Measurements from ENCODE around the gene CLDN20.
"Not testable (repeated sequence)": the region's sequence is repeated elsewhere in the genome, so short reads cannot be mapped to it uniquely, and the experiment has no call there.

Gene CLDN20

DNA sequence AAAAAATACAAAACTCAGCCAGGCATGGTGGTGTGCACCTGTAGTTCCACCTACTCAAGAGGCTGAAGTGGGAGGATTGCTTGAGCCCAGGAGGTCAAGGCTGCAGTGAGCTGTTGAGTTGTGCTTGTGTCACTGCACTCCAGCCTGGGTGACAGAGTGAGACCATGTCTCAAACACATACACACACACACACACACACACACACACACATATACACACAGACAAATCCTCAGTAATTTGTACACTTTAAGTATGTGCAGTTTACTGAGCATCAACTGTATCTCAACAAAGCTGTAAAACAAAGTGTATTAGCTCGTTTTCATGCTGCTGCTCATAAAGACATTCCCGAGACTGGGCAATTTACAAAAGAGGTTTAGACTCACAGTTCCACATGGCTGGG is 43.1 kb downstream of the CLDN20 start:
- DNase-seq (ENCODE audit: low spot score in 2 of 2) (no peak), ATAC-seq (peak; percentile 63)
- Mint-ChIP-seq H3K36me3 (peaks cover 95% of the 10 kb centered on the region), H3K4me3 (no peak overlapping the region), H3K9me3 (no peaks in the 10 kb centered on the region), H3K27ac (no peak overlapping the region), H3K4me1 (peaks cover 18% of the 10 kb centered on the region)

DNA sequence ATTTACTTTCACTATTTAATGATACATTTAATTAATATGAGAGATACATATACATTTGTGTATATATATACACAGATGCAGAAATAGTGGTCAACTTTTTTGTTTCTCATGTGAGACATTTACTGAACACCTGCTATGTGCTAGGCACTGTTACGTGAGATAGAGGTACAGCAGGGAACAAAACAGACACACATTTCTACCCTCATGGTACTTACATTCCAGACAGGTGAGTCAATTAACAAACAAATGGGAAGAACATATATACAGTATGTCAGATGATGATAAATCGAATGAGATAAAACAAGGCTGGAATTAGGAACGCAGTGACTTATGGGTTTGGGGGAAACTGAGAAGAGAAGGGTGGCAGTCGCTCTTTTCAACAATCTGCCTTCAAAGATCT is 45.3 kb downstream of the CLDN20 start:
- Mint-ChIP-seq H3K4me3 (no peak overlapping the region), H3K4me1 (peaks cover 22% of the 10 kb centered on the region), H3K36me3 (peaks cover 86% of the 10 kb centered on the region), H3K9me3 (no peaks in the 10 kb centered on the region), H3K27ac (no peak overlapping the region)
- no peak for DNase-seq (ENCODE audit: low spot score in 2 of 2)
- ATAC-seq: no peak

- ATAC-seq: no peak
- peak overlapping the region; percentile 16 for H3K27ac Mint-ChIP-seq
- H3K9me3 Mint-ChIP-seq: no peaks in the 10 kb centered on the region
- H3K4me1 Mint-ChIP-seq: peaks cover 27% of the 10 kb centered on the region
- DNase-seq (ENCODE audit: low spot score in 2 of 2): no peak
- no peak overlapping the region for H3K4me3 Mint-ChIP-seq
- peaks cover 86% of the 10 kb centered on the region for H3K36me3 Mint-ChIP-seq
Measured at GRCh38 chr6:155310596-155310995, 46.8 kb downstream of the CLDN20 start.

DNA sequence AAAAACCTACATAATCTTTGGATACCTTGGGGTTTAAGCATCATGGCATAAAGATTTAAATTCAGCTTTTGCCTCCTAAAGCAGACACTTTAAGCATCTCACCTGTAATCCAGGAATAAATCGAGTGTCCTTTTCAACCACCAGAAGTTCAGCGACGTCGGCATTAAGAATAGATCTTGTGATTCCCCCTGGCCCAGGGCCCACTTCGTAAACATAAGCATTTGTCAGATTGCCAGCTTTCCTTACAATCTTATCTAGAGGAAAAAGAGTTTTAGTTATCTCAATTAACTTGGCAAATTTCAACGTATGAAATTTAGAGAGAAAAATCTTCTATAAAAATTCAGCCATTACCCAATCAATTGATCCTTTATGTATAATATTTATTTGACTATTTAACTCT is 47.3 kb downstream of the CLDN20 start:
- Mint-ChIP-seq H3K4me3 (no peak overlapping the region), H3K27ac (no peak overlapping the region), H3K4me1 (peaks cover 27% of the 10 kb centered on the region), H3K9me3 (no peaks in the 10 kb centered on the region), H3K36me3 (peaks cover 81% of the 10 kb centered on the region)
- ATAC-seq: no peak
- DNase-seq (ENCODE audit: low spot score in 2 of 2): no peak

DNA sequence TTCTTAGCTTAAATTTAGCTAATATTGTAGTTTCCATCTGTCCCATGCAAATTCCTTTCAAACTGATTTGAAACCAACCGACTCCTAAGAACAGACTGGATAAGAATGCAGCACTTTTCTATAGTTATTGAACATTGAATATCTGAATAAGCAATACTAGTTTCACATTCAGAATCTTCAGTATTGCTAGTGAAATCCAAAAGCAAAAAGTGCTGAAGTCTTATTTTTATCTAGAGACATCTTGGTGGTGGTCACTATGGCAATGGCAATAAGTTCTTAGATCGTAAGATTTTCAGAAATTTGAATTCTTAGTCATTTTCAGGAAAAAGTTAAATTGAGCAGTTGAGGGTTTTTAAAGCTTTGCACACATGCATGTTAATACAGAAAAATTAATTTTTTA is 47.8 kb downstream of the CLDN20 start:
- Mint-ChIP-seq H3K9me3 (no peaks in the 10 kb centered on the region), H3K27ac (no peak overlapping the region), H3K4me1 (peaks cover 27% of the 10 kb centered on the region), H3K36me3 (peaks cover 76% of the 10 kb centered on the region), H3K4me3 (no peak overlapping the region)
- DNase-seq (ENCODE audit: low spot score in 2 of 2): no peak
- ATAC-seq: no peak

- H3K9me3 Mint-ChIP-seq; DNase-seq (ENCODE audit: low spot score in 2 of 2); ATAC-seq; H3K27ac Mint-ChIP-seq: not testable (repeated sequence)
- Mint-ChIP-seq H3K36me3 (peaks cover 63% of the 10 kb centered on the region), H3K4me1 (peaks cover 27% of the 10 kb centered on the region), H3K4me3 (peak overlapping the region; percentile 94)
Measured at GRCh38 chr6:155312950-155313349, 49.1 kb downstream of the CLDN20 start.

DNA sequence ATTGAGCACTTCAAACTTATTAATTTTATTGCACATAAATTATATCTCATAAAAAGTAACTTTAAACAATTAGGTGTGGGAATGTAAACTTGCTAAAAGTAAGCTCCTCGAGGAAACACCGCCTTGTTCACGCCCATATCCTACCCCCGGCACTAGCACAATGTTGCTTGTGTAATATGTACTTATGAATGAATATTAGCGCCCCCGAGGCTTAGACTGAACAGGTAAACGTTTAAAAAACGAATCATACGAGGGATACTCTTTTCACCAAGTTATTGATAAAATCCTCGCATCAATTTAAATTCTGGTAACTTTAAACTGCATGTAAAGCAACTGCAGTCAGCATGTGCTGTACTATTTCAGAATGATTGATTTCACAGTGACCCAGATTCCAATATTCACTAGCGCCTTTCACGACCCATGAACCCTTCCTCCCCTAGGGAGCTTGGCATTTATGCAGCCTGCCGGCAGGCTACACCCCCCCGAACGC is 49.8 kb downstream of the CLDN20 start:
- H3K36me3 Mint-ChIP-seq: peaks cover 56% of the 10 kb centered on the region
- peaks cover 27% of the 10 kb centered on the region for H3K4me1 Mint-ChIP-seq
- H3K4me3 Mint-ChIP-seq: peak overlapping the region; percentile 94
- H3K27ac Mint-ChIP-seq: peak overlapping the region; percentile 97
- DNase-seq (ENCODE audit: low spot score in 2 of 2): no peak
- H3K9me3 Mint-ChIP-seq: no peaks in the 10 kb centered on the region
- peak; percentile 29 for ATAC-seq

DNA sequence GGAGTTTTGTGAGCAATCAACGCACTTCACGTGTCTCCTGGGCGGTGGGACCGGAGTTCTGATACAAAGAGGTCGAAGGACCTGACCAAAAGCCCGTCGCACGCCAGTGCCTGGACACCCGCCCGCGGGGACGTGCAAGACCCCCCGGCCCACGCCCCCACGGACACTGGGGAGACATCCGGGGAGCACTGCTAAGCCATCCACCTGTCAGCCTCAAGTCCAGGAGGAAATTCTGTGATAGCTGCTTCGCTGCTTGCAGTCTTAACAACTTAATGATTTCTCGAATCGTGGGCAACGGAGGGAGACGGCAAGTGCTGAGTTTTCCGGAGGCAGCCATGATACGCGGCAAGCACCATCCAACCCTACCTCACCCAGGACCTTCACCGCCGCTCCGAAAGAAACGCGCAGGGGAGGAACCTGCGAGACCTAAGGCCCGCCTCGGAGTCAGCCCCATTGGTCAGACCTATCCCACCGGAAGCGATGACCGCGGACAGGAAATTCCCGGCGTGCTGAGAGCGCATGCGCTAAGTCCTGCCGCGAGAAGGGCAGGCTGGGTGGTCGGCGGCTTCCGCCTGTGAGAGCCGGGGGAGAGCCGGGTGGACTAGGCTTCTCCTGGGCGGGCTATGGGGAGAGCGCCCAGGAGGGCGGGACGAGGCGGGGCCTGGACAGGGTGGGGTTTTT is 50.4 kb downstream of the CLDN20 start, which contains the start of gene TFB1M:
TSS of gene TFB1M (minus strand) at position 393 of the 681 bp plus-strand sequence. CDS start at position 337, 56 bp downstream.
- H3K4me1 Mint-ChIP-seq: peaks cover 24% of the 10 kb centered on the region
- H3K27ac Mint-ChIP-seq: peak within 1 kb of the TSS; percentile 97
- DNase-seq (ENCODE audit: low spot score in 2 of 2): peak; percentile 96 to 100
- ATAC-seq: peak; percentile 97
- peaks cover 50% of the 10 kb centered on the region for H3K36me3 Mint-ChIP-seq
- no peaks in the 10 kb centered on the region for H3K9me3 Mint-ChIP-seq
- H3K4me3 Mint-ChIP-seq: peak within 1 kb of the TSS; percentile 94

- peak overlapping the region; percentile 94 for H3K4me3 Mint-ChIP-seq
- H3K27ac Mint-ChIP-seq: peak overlapping the region; percentile 97
- no peaks in the 10 kb centered on the region for H3K9me3 Mint-ChIP-seq
- H3K4me1 Mint-ChIP-seq: peaks cover 25% of the 10 kb centered on the region
- peaks cover 43% of the 10 kb centered on the region for H3K36me3 Mint-ChIP-seq
- peak; percentile 74 for ATAC-seq
- no peak for DNase-seq (ENCODE audit: low spot score in 2 of 2)
Measured at GRCh38 chr6:155314773-155315515, 51.1 kb downstream of the CLDN20 start.

- H3K27ac Mint-ChIP-seq: peak overlapping the region; percentile 97
- peaks cover 37% of the 10 kb centered on the region for H3K36me3 Mint-ChIP-seq
- peaks cover 21% of the 10 kb centered on the region for H3K4me1 Mint-ChIP-seq
- ATAC-seq (no peak), DNase-seq (ENCODE audit: low spot score in 2 of 2) (no peak)
- peak overlapping the region; percentile 94 for H3K4me3 Mint-ChIP-seq
- no peaks in the 10 kb centered on the region for H3K9me3 Mint-ChIP-seq
Measured at GRCh38 chr6:155315516-155315871, 51.7 kb downstream of the CLDN20 start.

- Mint-ChIP-seq H3K36me3 (peaks cover 28% of the 10 kb centered on the region), H3K4me3 (peak overlapping the region; percentile 17), H3K9me3 (no peaks in the 10 kb centered on the region), H3K27ac (no peak overlapping the region), H3K4me1 (peaks cover 19% of the 10 kb centered on the region)
- DNase-seq (ENCODE audit: low spot score in 2 of 2) (no peak), ATAC-seq (no peak)
Measured at GRCh38 chr6:155316419-155316818, 52.6 kb downstream of the CLDN20 start.

DNA sequence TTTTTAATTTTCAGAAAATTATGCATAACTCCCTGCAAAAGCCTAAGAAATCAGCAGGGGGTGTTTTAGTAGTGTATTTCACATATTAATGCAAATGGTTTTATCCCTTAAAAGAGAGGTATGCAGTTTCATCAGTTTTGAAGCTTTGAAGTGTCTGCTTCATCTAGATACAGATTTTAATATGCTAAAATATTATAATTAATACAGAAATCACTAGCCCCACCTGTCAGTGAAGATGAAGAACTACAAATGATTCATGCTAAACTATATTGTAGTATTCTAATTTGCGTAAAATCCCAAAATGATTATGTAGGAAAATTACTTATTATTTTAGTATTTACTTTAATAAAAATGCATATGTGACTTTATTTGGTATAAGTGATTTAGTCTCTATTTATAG is 53.4 kb downstream of the CLDN20 start:
- no peak overlapping the region for H3K4me3 Mint-ChIP-seq
- no peak overlapping the region for H3K27ac Mint-ChIP-seq
- H3K4me1 Mint-ChIP-seq: peaks cover 19% of the 10 kb centered on the region
- peaks cover 20% of the 10 kb centered on the region for H3K36me3 Mint-ChIP-seq
- DNase-seq (ENCODE audit: low spot score in 2 of 2) (no peak), ATAC-seq (no peak)
- no peaks in the 10 kb centered on the region for H3K9me3 Mint-ChIP-seq

DNA sequence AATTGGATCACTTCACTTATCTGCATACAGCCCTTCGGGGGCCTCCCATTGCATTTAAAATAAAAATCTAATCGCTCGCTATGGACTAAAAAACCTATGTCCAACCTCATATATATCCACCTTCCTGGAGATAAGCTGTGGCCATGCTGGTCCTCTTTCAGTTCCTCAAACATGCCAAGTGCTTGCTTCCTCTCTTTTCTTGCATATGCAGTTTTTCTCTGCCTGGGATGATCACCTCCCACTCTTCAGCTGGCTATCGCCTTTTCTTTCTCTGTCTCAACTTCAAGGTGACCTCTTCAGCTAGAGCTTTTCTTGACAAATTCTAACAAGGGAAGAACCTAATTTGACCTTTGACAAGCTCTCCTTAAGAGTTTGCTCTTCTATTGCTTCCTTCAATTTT is 56.1 kb downstream of the CLDN20 start:
- Mint-ChIP-seq H3K36me3 (peaks cover 3% of the 10 kb centered on the region), H3K27ac (no peak overlapping the region)
- ATAC-seq: no peak

GRCh38 chr6:155324172-155324571 is 60.4 kb downstream of the CLDN20 start:
- Mint-ChIP-seq H3K36me3 (no peaks in the 10 kb centered on the region), H3K27ac (no peak overlapping the region), H3K4me3 (no peak overlapping the region), H3K9me3 (no peaks in the 10 kb centered on the region), H3K4me1 (peaks cover 11% of the 10 kb centered on the region)
- ATAC-seq (no peak), DNase-seq (ENCODE audit: low spot score in 2 of 2) (no peak)

More for the DNA sequence above, 56.1 kb downstream of the CLDN20 start:
- DNase-seq (ENCODE audit: low spot score in 2 of 2): no peak
- no peaks in the 10 kb centered on the region for H3K9me3 Mint-ChIP-seq
- peaks cover 9% of the 10 kb centered on the region for H3K4me1 Mint-ChIP-seq
- no peak overlapping the region for H3K4me3 Mint-ChIP-seq

DNA sequence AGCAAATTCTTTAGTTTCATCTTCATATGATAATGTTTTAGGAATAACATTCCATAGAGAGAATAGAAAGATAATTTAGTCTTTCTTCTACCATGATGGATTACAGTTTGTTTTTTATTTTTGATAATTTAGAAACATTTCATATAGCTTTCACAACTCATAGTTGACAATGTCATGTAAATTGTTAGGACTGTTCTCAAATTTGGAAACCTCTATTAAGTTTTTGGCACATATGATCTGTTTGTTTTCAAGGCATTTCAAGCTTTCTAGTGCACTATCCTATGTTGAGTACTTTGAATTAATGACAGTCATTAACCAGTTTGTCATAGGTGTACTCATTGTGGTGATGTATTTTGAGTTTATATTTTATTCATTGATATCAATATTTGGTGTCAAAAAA is 61.2 kb downstream of the CLDN20 start:
- H3K4me3 Mint-ChIP-seq: no peak overlapping the region
- H3K4me1 Mint-ChIP-seq: peaks cover 9% of the 10 kb centered on the region
- no peak overlapping the region for H3K27ac Mint-ChIP-seq
- ATAC-seq: no peak
- no peaks in the 10 kb centered on the region for H3K36me3 Mint-ChIP-seq
- no peaks in the 10 kb centered on the region for H3K9me3 Mint-ChIP-seq
- no peak for DNase-seq (ENCODE audit: low spot score in 2 of 2)

Data from stimulated activated effector memory CD8-positive, alpha-beta T cell treated with anti-CD3 and anti-CD28 coated beads, Interleukin-12 subunit alpha, Interleukin-12 subunit beta, amount 100 ng/mL, for 72 hours (primary cell).